Activated CD8-positive, alpha-beta T cell treated with anti-CD3 and anti-CD28 coated beads for 36 hours (primary cell): Measurements from ENCODE around the gene DGAT2. TPM values are rescaled to one million over a fixed set of nuclear protein-coding genes. Genes with fewer than 3 reads are reported as not detected.

Experiments
- ATAC-seq: fragments of 200-7000 bp; cut with Tn5 transposase; one replicate; pipeline ENCODE4 v1.10.0; 2021; ENCODE audit warnings: mild to moderate bottlenecking, moderate library complexity
- CTCF ChIA-PET: fragments of 350-600 bp; sonication (Branson Sonifier 250); formaldehyde crosslinking; loops from one replicate; lab custom pipeline; 2021; ENCODE audit warnings: antibody characterized with exemption; lab: Charles Lee
- POLR2A ChIA-PET: fragments of 350-600 bp; sonication (Branson Sonifier 250); formaldehyde crosslinking; loops from one replicate; lab custom pipeline; 2021; ENCODE audit warnings: antibody characterized with exemption; lab: Charles Lee
- DNase-seq: peaks from one replicate; pipeline ENCODE4 v3.0.0-alpha.2; 2020
- H3K27ac Mint-ChIP-seq: one replicate; pipeline ENCODE4 v1.8.0; 2021; ENCODE audit warnings: mild to moderate bottlenecking, mixed read lengths
- H3K27me3 Mint-ChIP-seq: one replicate; pipeline ENCODE4 v1.8.0; 2021; ENCODE audit warnings: mixed read lengths
- H3K36me3 Mint-ChIP-seq: one replicate; pipeline ENCODE4 v1.8.0; 2021; ENCODE audit warnings: low read depth, mixed read lengths
- H3K4me1 Mint-ChIP-seq: one replicate; pipeline ENCODE4 v1.8.0; 2021; ENCODE audit warnings: low read depth, mixed read lengths
- H3K4me3 Mint-ChIP-seq: one replicate; pipeline ENCODE4 v1.8.0; 2021; ENCODE audit warnings: mild to moderate bottlenecking, moderate library complexity, mixed read lengths
- H3K9me3 Mint-ChIP-seq: one replicate; pipeline ENCODE4 v1.8.0; 2021; ENCODE audit warnings: mixed read lengths
- CTCF ChIP-seq: fragments of 200-600 bp; IDR thresholded peaks from one replicate; pipeline ENCODE4 v1.8.0; 2022; ENCODE audit warnings: antibody characterized with exemption, mild to moderate bottlenecking
- intact Hi-C: fragments of 100-400 bp; cut with micrococcal nuclease; formaldehyde crosslinking; loops from one replicate; pipeline ENCODE4 v1.10.0; 2022
- total RNA-seq, 2 experiments: library from RNA; stranded (reverse); gene quantifications; one replicate each; pipeline ENCODE4 v1.2.3, GENCODE V29; 2021

DGAT2 gene
- total RNA-seq, 2 experiments from 2014 or later: 1.7 to 1.8 TPM

DNA sequence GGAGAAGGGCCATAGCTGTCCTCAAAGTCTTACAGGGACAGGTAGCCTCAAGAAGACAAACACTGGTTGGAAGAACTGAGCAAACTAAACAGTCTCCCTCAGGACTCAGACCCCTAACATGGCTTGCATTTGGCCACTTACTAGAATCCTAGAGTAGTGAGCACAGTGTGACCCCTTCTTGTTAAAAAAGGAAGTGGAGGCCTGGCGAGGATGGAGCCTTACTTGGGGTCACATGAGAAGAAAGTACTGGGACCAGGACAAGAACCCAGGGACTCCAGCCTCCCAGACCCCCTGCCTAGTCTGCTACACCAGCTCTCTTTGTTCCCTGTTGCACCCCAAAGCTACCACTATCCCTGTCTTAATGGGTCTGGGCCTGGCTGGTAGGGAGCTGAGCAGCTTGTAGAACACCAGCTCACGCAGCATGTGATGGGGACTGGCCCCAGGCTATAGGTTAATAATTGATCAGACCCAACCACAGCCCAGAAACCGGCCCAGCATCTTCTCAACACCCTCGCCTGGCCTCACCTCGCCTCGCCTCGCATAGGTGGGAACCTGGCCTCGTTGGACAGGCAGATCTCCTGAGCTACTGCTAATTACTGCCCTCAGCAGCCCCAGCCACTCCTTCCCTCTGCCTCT, 17.6 kb downstream of the DGAT2 start:
- H3K27me3 Mint-ChIP-seq: no peaks in the 10 kb centered on the region
- ChIA-PET POLR2A (no interaction called here), CTCF (interaction anchor here (2.5 kb wide), 1 partner anchor 17 kb away, joined by 7 read pairs; no protein-coding TSS in a partner anchor)
- H3K4me1 Mint-ChIP-seq: no peaks in the 10 kb centered on the region
- H3K27ac Mint-ChIP-seq: no peak overlapping the region
- no peaks in the 10 kb centered on the region for H3K36me3 Mint-ChIP-seq
- intact Hi-C loops: no loop called here
- ATAC-seq (no peak), DNase-seq (no peak)
- no peak overlapping the region for H3K4me3 Mint-ChIP-seq
- H3K9me3 Mint-ChIP-seq: no peaks in the 10 kb centered on the region
- no peak for TF ChIP-seq CTCF

- Mint-ChIP-seq H3K4me1 (no peaks in the 10 kb centered on the region), H3K4me3 (no peak overlapping the region), H3K27me3 (no peaks in the 10 kb centered on the region), H3K36me3 (no peaks in the 10 kb centered on the region), H3K9me3 (no peaks in the 10 kb centered on the region), H3K27ac (no peak overlapping the region)
- ATAC-seq (no peak), DNase-seq (no peak)
- ChIA-PET CTCF (no interaction called here), POLR2A (no interaction called here)
- no peak for TF ChIP-seq CTCF
- intact Hi-C loops: no loop called here
These were observed 20.9 kb downstream of the DGAT2 start for GRCh38 chr11:75789521-75789920.

- no peaks in the 10 kb centered on the region for H3K9me3 Mint-ChIP-seq
- TF ChIP-seq CTCF: no peak
- H3K36me3 Mint-ChIP-seq: no peaks in the 10 kb centered on the region
- intact Hi-C loops: no loop called here
- DNase-seq (no peak), ATAC-seq (no peak)
- CTCF ChIA-PET: interaction anchor here (1.2 kb wide), 1 partner anchor 11 kb away, joined by 9 read pairs; no protein-coding TSS in a partner anchor
- no peak overlapping the region for H3K27ac Mint-ChIP-seq
- no peak overlapping the region for H3K4me3 Mint-ChIP-seq
- H3K27me3 Mint-ChIP-seq: no peaks in the 10 kb centered on the region
- H3K4me1 Mint-ChIP-seq: no peaks in the 10 kb centered on the region
- POLR2A ChIA-PET: no interaction called here
These were observed 22.4 kb downstream of the DGAT2 start for GRCh38 chr11:75790986-75791385.

DNA sequence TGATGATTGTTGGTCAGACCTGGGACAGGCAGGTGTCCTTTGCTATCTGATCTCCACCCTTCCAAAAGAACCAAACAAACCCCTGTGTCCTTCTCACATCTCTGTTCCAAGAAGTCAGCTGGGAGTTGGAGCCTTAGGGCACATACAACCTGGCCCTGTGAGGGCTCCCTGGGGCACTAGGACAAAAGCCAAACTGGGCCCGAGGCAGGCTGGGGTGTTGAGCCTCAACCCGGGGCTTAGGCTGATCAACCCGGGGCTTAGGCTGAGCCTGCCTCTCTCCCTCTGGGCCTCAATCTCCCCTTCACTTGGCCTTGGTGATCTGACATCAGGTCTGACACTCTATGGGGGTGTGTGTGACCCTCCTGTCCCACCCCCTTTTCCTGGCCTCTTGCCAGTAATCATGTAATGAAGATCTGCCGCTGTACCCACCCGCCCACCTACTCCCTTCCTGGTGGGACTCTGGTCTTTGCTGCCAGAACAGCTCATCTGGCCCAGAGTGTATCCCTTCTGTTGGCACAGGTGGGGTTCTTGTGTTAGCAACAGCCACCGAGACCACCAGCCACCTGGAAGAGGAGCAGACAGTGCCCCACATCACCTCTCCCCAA, 23.7 kb downstream of the DGAT2 start:
- CTCF ChIA-PET: interaction anchor here (1.2 kb wide), 1 partner anchor 10 kb away, joined by 9 read pairs; no protein-coding TSS in a partner anchor
- H3K36me3 Mint-ChIP-seq: no peaks in the 10 kb centered on the region
- no peak for TF ChIP-seq CTCF
- no peaks in the 10 kb centered on the region for H3K27me3 Mint-ChIP-seq
- intact Hi-C loops: no loop called here
- no peaks in the 10 kb centered on the region for H3K9me3 Mint-ChIP-seq
- no peak overlapping the region for H3K27ac Mint-ChIP-seq
- ATAC-seq (no peak), DNase-seq (no peak)
- no peaks in the 10 kb centered on the region for H3K4me1 Mint-ChIP-seq
- POLR2A ChIA-PET: no interaction called here
- H3K4me3 Mint-ChIP-seq: no peak overlapping the region
